ENCODE data around the gene SOWAHA. TPM values are rescaled to one million over a fixed set of nuclear protein-coding genes. Genes with fewer than 3 reads are reported as not detected.

SOWAHA gene
- total RNA-seq, result under 1 TPM; 0.63 to 0.68 TPM

GRCh38 chr5:132812781-132813598 lies at the start of gene SOWAHA:
Gene SOWAHA (plus strand): TSS chr5:132813302. CDS start chr5:132813622, 320 bp downstream.
- TF ChIP-seq, protein P1, sequence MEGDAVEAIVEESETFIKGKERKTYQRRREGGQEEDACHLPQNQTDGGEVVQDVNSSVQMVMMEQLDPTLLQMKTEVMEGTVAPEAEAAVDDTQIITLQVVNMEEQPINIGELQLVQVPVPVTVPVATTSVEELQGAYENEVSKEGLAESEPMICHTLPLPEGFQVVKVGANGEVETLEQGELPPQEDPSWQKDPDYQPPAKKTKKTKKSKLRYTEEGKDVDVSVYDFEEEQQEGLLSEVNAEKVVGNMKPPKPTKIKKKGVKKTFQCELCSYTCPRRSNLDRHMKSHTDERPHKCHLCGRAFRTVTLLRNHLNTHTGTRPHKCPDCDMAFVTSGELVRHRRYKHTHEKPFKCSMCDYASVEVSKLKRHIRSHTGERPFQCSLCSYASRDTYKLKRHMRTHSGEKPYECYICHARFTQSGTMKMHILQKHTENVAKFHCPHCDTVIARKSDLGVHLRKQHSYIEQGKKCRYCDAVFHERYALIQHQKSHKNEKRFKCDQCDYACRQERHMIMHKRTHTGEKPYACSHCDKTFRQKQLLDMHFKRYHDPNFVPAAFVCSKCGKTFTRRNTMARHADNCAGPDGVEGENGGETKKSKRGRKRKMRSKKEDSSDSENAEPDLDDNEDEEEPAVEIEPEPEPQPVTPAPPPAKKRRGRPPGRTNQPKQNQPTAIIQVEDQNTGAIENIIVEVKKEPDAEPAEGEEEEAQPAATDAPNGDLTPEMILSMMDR (IDR thresholded peaks at IDR 0.05), result no peak
- no peaks in the 10 kb centered on the region for H3K36me3 ChIP-seq
- no peaks in the 10 kb centered on the region for H3K9me3 ChIP-seq
- no peak for ATAC-seq (ENCODE audit: insufficient number of reproducible peaks, low FRiP score, low read depth)
- H3K27ac ChIP-seq, result no peak within 1 kb of the TSS
- H3K4me3 ChIP-seq, result peak within 1 kb of the TSS; percentile 71
- DNase-seq (ENCODE audit: low spot score), result no peak
- H3K4me1 ChIP-seq (ENCODE audit: control insufficient read depth in 1 of 2, low read depth in 2 of 2), result peaks cover 4% of the 10 kb centered on the region in 2 donors
- peaks cover 3% of the 10 kb centered on the region for H3K27me3 ChIP-seq (replicated peaks; ENCODE audit: insufficient read depth)

- no peak overlapping the region for H3K4me3 ChIP-seq
- peaks cover 44% of the 10 kb centered on the region for H3K36me3 ChIP-seq
- H3K27ac ChIP-seq, result no peak overlapping the region
- H3K9me3 ChIP-seq, result no peaks in the 10 kb centered on the region
- H3K4me1 ChIP-seq (ENCODE audit: control insufficient read depth in 1 of 2, low read depth in 2 of 2), result peaks cover 14 to 34% of the 10 kb centered on the region in 2 donors
- DNase-seq (ENCODE audit: low spot score) (no peak), ATAC-seq (ENCODE audit: insufficient number of reproducible peaks, low FRiP score, low read depth) (no peak)
- TF ChIP-seq, protein P1 (IDR thresholded peaks at IDR 0.05), result no peak
- no peaks in the 10 kb centered on the region for H3K27me3 ChIP-seq (replicated peaks; ENCODE audit: insufficient read depth)
Measured at GRCh38 chr5:132764051-132764450, 49.1 kb upstream of the SOWAHA start.

GRCh38 chr5:132764671-132765238 lies 48.3 kb upstream of the SOWAHA start:
- H3K27ac ChIP-seq, result no peak overlapping the region
- H3K4me1 ChIP-seq (ENCODE audit: control insufficient read depth in 1 of 2, low read depth in 2 of 2), result peaks cover 14 to 41% of the 10 kb centered on the region in 2 donors
- TF ChIP-seq, protein P1 (IDR thresholded peaks at IDR 0.05), result no peak
- DNase-seq (ENCODE audit: low spot score) (no peak), ATAC-seq (ENCODE audit: insufficient number of reproducible peaks, low FRiP score, low read depth) (no peak)
- H3K9me3 ChIP-seq, result no peaks in the 10 kb centered on the region
- no peaks in the 10 kb centered on the region for H3K27me3 ChIP-seq (replicated peaks; ENCODE audit: insufficient read depth)
- peaks cover 40% of the 10 kb centered on the region for H3K36me3 ChIP-seq
- no peak overlapping the region for H3K4me3 ChIP-seq

- no peak overlapping the region for H3K4me3 ChIP-seq
- peaks cover 18 to 45% of the 10 kb centered on the region in 2 donors for H3K4me1 ChIP-seq (ENCODE audit: control insufficient read depth in 1 of 2, low read depth in 2 of 2)
- ATAC-seq (ENCODE audit: insufficient number of reproducible peaks, low FRiP score, low read depth), result no peak
- H3K9me3 ChIP-seq, result no peaks in the 10 kb centered on the region
- no peaks in the 10 kb centered on the region for H3K27me3 ChIP-seq (replicated peaks; ENCODE audit: insufficient read depth)
- DNase-seq (ENCODE audit: low spot score), result no peak
- peak overlapping the region in 1 of 2 donors; percentile 54 for H3K27ac ChIP-seq
- TF ChIP-seq, protein P1 (IDR thresholded peaks at IDR 0.05), result no peak
- H3K36me3 ChIP-seq, result peaks cover 35% of the 10 kb centered on the region
Measured at GRCh38 chr5:132765311-132766019, 47.6 kb upstream of the SOWAHA start.

Data from thoracic aorta (tissue), 2 donors.